ENCODE data around the gene GALNT11.

- TF ChIP-seq EZH2 (optimal IDR thresholded peaks at IDR 0.05; ENCODE audit: low read depth, low read length) (no peak), EZH2phosphoT487 (IDR thresholded peaks at IDR 0.05; ENCODE audit: low read length) (no peak)
- TF ChIP-seq, protein P1, sequence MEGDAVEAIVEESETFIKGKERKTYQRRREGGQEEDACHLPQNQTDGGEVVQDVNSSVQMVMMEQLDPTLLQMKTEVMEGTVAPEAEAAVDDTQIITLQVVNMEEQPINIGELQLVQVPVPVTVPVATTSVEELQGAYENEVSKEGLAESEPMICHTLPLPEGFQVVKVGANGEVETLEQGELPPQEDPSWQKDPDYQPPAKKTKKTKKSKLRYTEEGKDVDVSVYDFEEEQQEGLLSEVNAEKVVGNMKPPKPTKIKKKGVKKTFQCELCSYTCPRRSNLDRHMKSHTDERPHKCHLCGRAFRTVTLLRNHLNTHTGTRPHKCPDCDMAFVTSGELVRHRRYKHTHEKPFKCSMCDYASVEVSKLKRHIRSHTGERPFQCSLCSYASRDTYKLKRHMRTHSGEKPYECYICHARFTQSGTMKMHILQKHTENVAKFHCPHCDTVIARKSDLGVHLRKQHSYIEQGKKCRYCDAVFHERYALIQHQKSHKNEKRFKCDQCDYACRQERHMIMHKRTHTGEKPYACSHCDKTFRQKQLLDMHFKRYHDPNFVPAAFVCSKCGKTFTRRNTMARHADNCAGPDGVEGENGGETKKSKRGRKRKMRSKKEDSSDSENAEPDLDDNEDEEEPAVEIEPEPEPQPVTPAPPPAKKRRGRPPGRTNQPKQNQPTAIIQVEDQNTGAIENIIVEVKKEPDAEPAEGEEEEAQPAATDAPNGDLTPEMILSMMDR (IDR thresholded peaks at IDR 0.05; ENCODE audit: low read length) = no peak
Measured at GRCh38 chr7:152133804-152134203, 108.3 kb downstream of the GALNT11 start.
